Pancreas (tissue), 10 donors: ENCODE results near the gene CLDN7. TPM values are rescaled to one million over a fixed set of nuclear protein-coding genes. Genes with fewer than 3 reads are reported as not detected.
A peak's percentile ranks its signal among the peaks of the same experiment; 100 is the strongest.

Experiments used
- ATAC-seq, 4 donors: fragments of 200-7000 bp; cut with Tn5 transposase; one replicate each; pipeline versions ENCODE4 v1.8.0 to v1.9.1; 2020; ENCODE audit warnings: mild to moderate bottlenecking in 4 of 4, moderate library complexity in 4 of 4
- DNase-seq, 6 donors: peaks; one replicate each; pipeline ENCODE4 v3.0.0-alpha.2; 2020
- FAIRE-seq: peaks from 2 replicates; lab custom pipeline; 2012; peaks lifted over from hg19 to GRCh38; lab: Jason Lieb, UNC
- H3K27ac ChIP-seq, 4 donors: fragments of 200-600 bp; sonication (generic); 1 replicate in 3 of 4; 2 replicates in 1 of 4; pipeline versions ENCODE4 v1.5.0 to v1.8.0; 2020
- H3K27me3 ChIP-seq, 4 donors: fragments of 200-600 bp; one replicate each; pipeline ENCODE4 v1.8.0; 2021
- H3K36me3 ChIP-seq, 3 donors: fragments of 200-600 bp; sonication (generic) in 1 of 3; one replicate each; pipeline versions ENCODE4 v1.5.0 to v1.8.0; 2020 to 2021
- H3K4me1 ChIP-seq, 3 donors: fragments of 200-600 bp; one replicate each; pipeline ENCODE4 v1.8.0; 2021
- H3K4me3 ChIP-seq, 4 donors: fragments of 200-600 bp; sonication (generic) in 2 of 4; one replicate each; pipeline versions ENCODE4 v1.5.0 to v1.8.0; 2020 to 2021
- H3K9me3 ChIP-seq, 4 donors: fragments of 200-600 bp; one replicate each; pipeline ENCODE4 v1.8.0; 2021
- whole genome bisulfite sequencing, 2 donors: extraction: QIAGEN DNeasy Blood & Tissue Kit; methylation state at CpG; one replicate each; pipeline ENCODE4 v1.1.7; 2013; 5-methylcytosine and 5-hydroxymethylcytosine counted together
- intact Hi-C, 3 donors: fragments of 100-400 bp; cut with DNase I; formaldehyde crosslinking; loops; one replicate each; pipeline versions ENCODE4 v1.11.1 to v1.14.2; 2022
- microRNA-seq, 2 donors: library from miRNA; unstranded; fragments of <30 nt; microRNA quantifications; one replicate each; pipeline versions ENCODE4 to v1.1.0, GENCODE V29; 2019 to 2020
- polyA plus RNA-seq, 2 donors: library from polyadenylated mRNA; stranded (reverse); fragments of 200-250 nt; gene quantifications; one replicate each; pipeline ENCODE4 v1.2.3, GENCODE V29; 2013
- total RNA-seq, 6 donors: library from RNA; stranded (reverse); fragmentation: NEBNext Ultra II Directional in 4 of 6; extraction: Animal tissue kit (Norgen Biotek cat#: 25700) in 4 of 6; gene quantifications; one replicate each; pipeline versions ENCODE4 v1.2.1 to v1.2.4, GENCODE V29; 2021 to 2023
- TF ChIP-seq, protein P1 (sequence below), 4 donors: fragments of 200-600 bp; sonication (generic) in 3 of 4; IDR thresholded peaks; one replicate each; pipeline versions ENCODE4 v1.5.0 to v1.8.0; 2021; ENCODE audit warnings: antibody characterized with exemption in 4 of 4
- donor health status: healthy with polysubstance abuse.
- donor health status: DM: no; HTN: no; CAD: no; lungs with moderate emphysema.
- donor health status: DM: no; HTN: no; CAD: no.
- donor health status: control.
- donor health status: control.
- donor health status: Bipolar disorder and iron deficiency.
- donor health status: DM: yes; HTN: yes; CAD: no.
- donor health status: DM: no; HTN: no; CAD: no.
- donor health status: DM: no; HTN: no; CAD: no.
- donor health status: DM: yes; HTN: yes; CAD: no.

Gene CLDN7
- total and polyA plus RNA-seq, 8 donors: 49.1 to 89.7 (median 62.4) TPM

DNA sequence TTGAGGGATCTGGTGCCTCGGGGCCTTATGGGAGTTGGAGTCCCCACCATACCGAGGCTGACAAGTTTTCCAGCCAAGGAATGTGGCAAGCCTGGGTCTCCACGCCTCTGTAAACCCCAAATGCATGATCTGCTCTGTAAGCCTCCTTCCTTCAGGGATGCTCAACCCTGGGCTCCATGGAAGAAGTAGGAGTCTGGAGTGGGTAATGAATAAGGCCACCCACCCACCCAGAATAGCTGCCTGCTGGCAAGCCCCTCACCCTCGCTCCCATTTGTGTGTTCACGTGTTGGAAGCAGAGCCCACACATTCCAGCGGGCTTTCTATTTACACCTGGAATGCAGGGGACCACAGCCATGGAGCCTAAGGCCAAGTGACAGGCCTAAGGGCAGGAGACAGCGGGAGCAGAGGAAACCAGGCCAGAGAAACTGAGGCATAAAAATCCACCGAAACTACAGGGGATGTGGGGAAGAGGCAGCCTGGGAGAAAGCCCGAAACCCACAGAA lies 47.1 kb downstream of the CLDN7 start:
- H3K4me3 ChIP-seq: peak overlapping the region in 1 of 4 donors; percentile 48
- TF ChIP-seq, protein P1, sequence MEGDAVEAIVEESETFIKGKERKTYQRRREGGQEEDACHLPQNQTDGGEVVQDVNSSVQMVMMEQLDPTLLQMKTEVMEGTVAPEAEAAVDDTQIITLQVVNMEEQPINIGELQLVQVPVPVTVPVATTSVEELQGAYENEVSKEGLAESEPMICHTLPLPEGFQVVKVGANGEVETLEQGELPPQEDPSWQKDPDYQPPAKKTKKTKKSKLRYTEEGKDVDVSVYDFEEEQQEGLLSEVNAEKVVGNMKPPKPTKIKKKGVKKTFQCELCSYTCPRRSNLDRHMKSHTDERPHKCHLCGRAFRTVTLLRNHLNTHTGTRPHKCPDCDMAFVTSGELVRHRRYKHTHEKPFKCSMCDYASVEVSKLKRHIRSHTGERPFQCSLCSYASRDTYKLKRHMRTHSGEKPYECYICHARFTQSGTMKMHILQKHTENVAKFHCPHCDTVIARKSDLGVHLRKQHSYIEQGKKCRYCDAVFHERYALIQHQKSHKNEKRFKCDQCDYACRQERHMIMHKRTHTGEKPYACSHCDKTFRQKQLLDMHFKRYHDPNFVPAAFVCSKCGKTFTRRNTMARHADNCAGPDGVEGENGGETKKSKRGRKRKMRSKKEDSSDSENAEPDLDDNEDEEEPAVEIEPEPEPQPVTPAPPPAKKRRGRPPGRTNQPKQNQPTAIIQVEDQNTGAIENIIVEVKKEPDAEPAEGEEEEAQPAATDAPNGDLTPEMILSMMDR (IDR thresholded peaks at IDR 0.05): peak in 1 of 4 donors; percentile 2
- H3K4me1 ChIP-seq: peaks cover 0 to 5% (median 0%) of the 10 kb centered on the region in 3 donors
- WGBS, 2 donors: 31 to 36% methylated on average over 9 of the region's 9 CpGs
- H3K27ac ChIP-seq: peak overlapping the region in 1 of 4 donors; percentile 35
- H3K27me3 ChIP-seq: no peaks in the 10 kb centered on the region
- no peak for DNase-seq
- no peak for FAIRE-seq
- H3K9me3 ChIP-seq: no peaks in the 10 kb centered on the region
- H3K36me3 ChIP-seq: no peaks in the 10 kb centered on the region
- ATAC-seq: no peak
- intact Hi-C loops: no loop called here

DNA sequence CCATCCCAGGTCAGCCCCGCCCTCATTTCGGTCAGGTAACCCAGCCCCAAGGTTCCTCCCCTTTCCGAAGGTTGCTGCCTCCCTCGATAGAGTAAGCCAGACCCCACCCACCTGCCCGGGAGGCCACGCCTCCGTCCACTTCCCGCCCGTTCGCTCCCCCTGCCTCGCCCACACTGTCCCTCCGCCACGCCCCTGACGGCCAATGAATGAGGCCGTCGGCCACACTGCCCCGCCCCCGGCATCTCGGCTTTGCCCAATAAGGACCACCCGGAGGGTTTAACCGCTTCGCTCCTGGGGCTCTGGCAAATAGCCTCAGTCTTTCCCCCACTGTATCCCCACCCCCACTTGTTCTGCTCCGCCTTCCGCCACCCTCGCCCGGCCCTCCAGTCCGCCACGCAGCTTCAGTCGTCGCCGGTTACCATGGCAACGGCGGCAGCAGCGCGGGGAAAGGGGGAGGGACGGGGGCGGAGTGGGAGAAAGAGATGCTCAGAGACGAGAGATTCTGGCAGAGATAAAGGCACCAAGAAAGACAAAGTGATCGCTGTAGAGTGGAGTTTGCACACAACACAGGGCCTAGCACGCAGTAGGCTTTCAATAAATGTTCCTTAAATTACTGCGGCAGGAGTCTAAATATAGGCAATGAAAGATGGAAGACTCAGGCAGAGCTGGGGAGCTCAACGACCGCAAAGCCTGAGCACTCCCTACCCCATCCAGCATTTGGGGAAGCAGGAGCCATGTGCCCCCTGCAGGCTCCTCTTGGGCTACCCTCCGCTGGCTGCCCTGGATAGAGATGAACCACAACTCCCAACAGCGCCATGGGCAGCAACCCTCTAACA lies 47.8 kb downstream of the CLDN7 start:
- peaks cover 0 to 5% (median 0%) of the 10 kb centered on the region in 3 donors for H3K4me1 ChIP-seq
- H3K36me3 ChIP-seq: no peaks in the 10 kb centered on the region
- whole genome bisulfite sequencing, 2 donors: 1% methylated on average over 45 of the region's 45 CpGs
- peak overlapping the region in 3 of 4 donors; percentile 20 to 48 (median 29) for H3K4me3 ChIP-seq
- TF ChIP-seq, protein P1 (IDR thresholded peaks at IDR 0.05): peak in 2 of 4 donors; percentile 15 to 37
- FAIRE-seq (peak; percentile 80), DNase-seq (peak; percentile 96 to 99 (median 98)), ATAC-seq (peak; percentile 86 to 90 (median 88))
- intact Hi-C loops: no loop called here
- H3K27me3 ChIP-seq: no peaks in the 10 kb centered on the region
- H3K27ac ChIP-seq: peak overlapping the region; percentile 35 to 68 (median 50)
- H3K9me3 ChIP-seq: no peaks in the 10 kb centered on the region

DNA sequence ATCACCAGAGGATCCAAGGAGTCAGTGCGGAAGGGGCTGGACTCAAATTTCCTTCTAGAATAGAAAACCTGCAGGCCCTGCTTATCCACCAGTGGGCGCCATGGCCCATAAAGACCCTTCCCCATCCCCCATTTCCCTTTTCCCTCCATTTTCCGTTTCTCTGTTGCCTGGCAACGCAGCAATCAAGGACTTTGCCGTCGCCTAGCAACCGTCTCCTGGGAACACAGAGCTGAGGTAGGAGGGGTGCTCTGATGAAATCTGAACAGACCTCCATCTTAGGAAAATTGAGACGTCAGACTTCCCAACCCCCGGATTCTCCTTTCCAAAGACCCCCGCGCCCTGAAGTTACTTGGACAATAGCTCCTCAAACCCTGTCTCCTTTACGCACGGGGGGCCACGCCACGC lies 48.4 kb downstream of the CLDN7 start:
- Histone ChIP-seq H3K4me3 (peak overlapping the region in 3 of 4 donors; percentile 20 to 48 (median 29)), H3K27me3 (no peaks in the 10 kb centered on the region), H3K36me3 (no peaks in the 10 kb centered on the region), H3K27ac (peak overlapping the region in 2 of 4 donors; percentile 35 to 68), H3K4me1 (no peaks in the 10 kb centered on the region), H3K9me3 (no peaks in the 10 kb centered on the region)
- intact Hi-C loops: no loop called here
- FAIRE-seq (no peak), ATAC-seq (peak; percentile 19 to 48 (median 32)), DNase-seq (peak; percentile 79 to 88 (median 86))
- WGBS, 2 donors: 2 to 4% methylated on average over 14 to 15 of the region's 15 CpGs
- TF ChIP-seq, protein P1 (IDR thresholded peaks at IDR 0.05): peak in 1 of 4 donors; percentile 16

DNA sequence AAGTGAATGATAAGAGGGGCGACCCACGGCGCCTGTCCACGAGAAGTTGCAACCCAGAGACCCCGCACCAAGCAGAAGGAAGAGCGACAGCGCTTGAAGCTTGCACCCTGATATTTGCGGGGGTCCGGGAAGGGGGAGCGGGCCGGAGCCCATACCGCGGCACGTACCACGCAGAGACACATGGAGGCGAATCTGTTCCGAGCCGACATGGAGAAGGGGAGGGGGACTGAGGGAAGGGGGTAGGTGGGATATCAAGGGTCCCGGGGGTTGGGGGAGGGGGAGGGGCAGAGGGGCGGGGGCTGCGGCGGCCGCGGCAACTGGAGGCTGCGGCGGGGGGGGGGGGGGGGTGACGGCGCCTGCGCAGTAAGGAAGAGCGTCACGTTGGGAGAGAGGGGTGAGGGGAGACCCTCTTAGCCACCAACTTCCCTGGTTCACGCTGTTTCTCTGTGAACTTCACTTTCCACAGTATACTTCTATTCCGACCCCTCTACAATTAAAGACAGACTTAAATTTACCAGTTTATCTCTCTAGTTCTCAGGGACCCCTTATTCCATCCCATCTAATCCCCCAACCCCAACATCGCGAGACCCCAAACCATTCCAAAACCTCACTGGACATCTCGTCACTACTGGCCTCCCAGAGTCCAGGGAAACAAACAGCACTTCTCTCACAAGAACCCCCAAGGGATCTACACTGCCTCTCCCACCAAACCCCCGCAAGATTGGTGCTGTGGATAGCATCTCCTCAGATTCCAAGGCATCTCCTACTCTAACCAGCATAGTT lies 50.6 kb downstream of the CLDN7 start:
- 22 to 24% methylated on average over 22 to 33 of the region's 37 CpGs for WGBS, 2 donors
- Histone ChIP-seq H3K27ac (no peak overlapping the region), H3K4me1 (no peaks in the 10 kb centered on the region), H3K27me3 (no peaks in the 10 kb centered on the region), H3K36me3 (no peaks in the 10 kb centered on the region), H3K4me3 (no peak overlapping the region), H3K9me3 (no peaks in the 10 kb centered on the region)
- TF ChIP-seq, protein P1 (IDR thresholded peaks at IDR 0.05): no peak
- intact Hi-C loops: no loop called here
- FAIRE-seq: no peak
- ATAC-seq: no peak
- peak in 3 of 6 donors; percentile 3 to 13 (median 12) for DNase-seq

Small RNA genes lying within 50 kb of the gene (microRNA-seq; reads per million reads assigned to microRNA genes)
- gene MIR324: 422 to 770 reads per million in 2 donors

Other genes starting within 250 kb of the CLDN7 start
Only the 30 nearest of the 35 such genes appear.
- gene SLC16A11, start 218.4 kb downstream of the CLDN7 start, total RNA-seq: 1 to 10 TPM in 5 of 6 donors, under 1 TPM in 1; 0.61 to 4.3 (median 2.6) TPM
- gene SLC16A11, start 218.4 kb downstream of the CLDN7 start, polyA plus RNA-seq: 10 to 100 TPM in 1 of 2 donors, 1 to 10 TPM in 1; 7.5 to 17.3 TPM
- gene CLEC10A, start 182.2 kb downstream of the CLDN7 start, total RNA-seq: 1 to 10 TPM in 3 of 6 donors, under 1 TPM in 2, not detected in 1; 0.28 to 3.6 (median 2.6) TPM
- 1 to 10 TPM in 1 of 2 donors, under 1 TPM in 1; 0.80 to 1.3 TPM for gene CLEC10A, start 182.2 kb downstream of the CLDN7 start, polyA plus RNA-seq
- gene ASGR2, start 147.7 kb downstream of the CLDN7 start, total RNA-seq: under 1 TPM in 4 of 6 donors, not detected in 2; 0.29 to 0.63 (median 0.36) TPM
- under 1 TPM; 0.46 to 0.80 TPM for gene ASGR2, start 147.7 kb downstream of the CLDN7 start, polyA plus RNA-seq
- gene ASGR1, start 83.1 kb downstream of the CLDN7 start, total RNA-seq: under 1 TPM in 5 of 6 donors, not detected in 1; 0.28 to 0.75 (median 0.47) TPM
- gene ASGR1, start 83.1 kb downstream of the CLDN7 start, polyA plus RNA-seq: 1 to 10 TPM; 1.2 to 2.6 TPM
- gene DLG4, start 42.6 kb downstream of the CLDN7 start, total RNA-seq: 10 to 100 TPM in 1 of 6 donors, 1 to 10 TPM in 5; 2.8 to 11.3 (median 5.0) TPM
- gene DLG4, start 42.6 kb downstream of the CLDN7 start, polyA plus RNA-seq: 10 to 100 TPM; 16.1 to 19.8 TPM
- 100 to 1,000 TPM; 447 to 715 (median 568) TPM for gene ACADVL, start 42.5 kb downstream of the CLDN7 start, total RNA-seq
- gene ACADVL, start 42.5 kb downstream of the CLDN7 start, polyA plus RNA-seq: 1,000 to 10,000 TPM; 2,446 to 3,251 TPM
- gene DVL2, start 28.0 kb downstream of the CLDN7 start, total RNA-seq: 10 to 100 TPM in 5 of 6 donors, 1 to 10 TPM in 1; 9.6 to 26.9 (median 13.7) TPM
- 10 to 100 TPM; 17.6 to 26.4 TPM for gene DVL2, start 28.0 kb downstream of the CLDN7 start, polyA plus RNA-seq
- 10 to 100 TPM in 4 of 6 donors, 1 to 10 TPM in 2; 7.0 to 19.8 (median 11.4) TPM for gene PHF23, start 23.0 kb downstream of the CLDN7 start, total RNA-seq
- gene PHF23, start 23.0 kb downstream of the CLDN7 start, polyA plus RNA-seq: 10 to 100 TPM; 11.4 to 23.3 TPM
- 100 to 1,000 TPM; 231 to 346 (median 294) TPM for gene GABARAP, start 20.0 kb downstream of the CLDN7 start, total RNA-seq
- gene GABARAP, start 20.0 kb downstream of the CLDN7 start, polyA plus RNA-seq: 100 to 1,000 TPM; 520 to 639 TPM
- 10 to 100 TPM; 42.0 to 75.2 (median 53.8) TPM for gene CTDNEP1, start 10.7 kb downstream of the CLDN7 start, total RNA-seq
- 10 to 100 TPM; 47.4 to 67.9 TPM for gene CTDNEP1, start 10.7 kb downstream of the CLDN7 start, polyA plus RNA-seq
- 10 to 100 TPM; 11.7 to 27.1 (median 19.5) TPM for gene ELP5, start 10.3 kb downstream of the CLDN7 start, total RNA-seq
- 10 to 100 TPM; 14.1 to 41.1 TPM for gene ELP5, start 10.3 kb downstream of the CLDN7 start, polyA plus RNA-seq
- gene SLC2A4, start 19.2 kb upstream of the CLDN7 start, total RNA-seq: under 1 TPM; 0.16 to 0.95 (median 0.37) TPM
- 1 to 10 TPM; 1.0 to 1.8 TPM for gene SLC2A4, start 19.2 kb upstream of the CLDN7 start, polyA plus RNA-seq
- under 1 TPM; 0.12 to 0.59 (median 0.29) TPM for gene YBX2, start 32.2 kb upstream of the CLDN7 start, total RNA-seq
- 1 to 10 TPM; 1.2 TPM for gene YBX2, start 32.2 kb upstream of the CLDN7 start, polyA plus RNA-seq
- gene EIF5A, start 45.1 kb upstream of the CLDN7 start, total RNA-seq: 100 to 1,000 TPM; 104 to 220 (median 187) TPM
- 100 to 1,000 TPM; 167 to 205 TPM for gene EIF5A, start 45.1 kb upstream of the CLDN7 start, polyA plus RNA-seq
- 10 to 100 TPM; 22.1 to 33.5 (median 27.6) TPM for gene GPS2, start 52.9 kb upstream of the CLDN7 start, total RNA-seq
- 100 to 1,000 TPM in 1 of 2 donors, 10 to 100 TPM in 1; 68.9 to 101 TPM for gene GPS2, start 52.9 kb upstream of the CLDN7 start, polyA plus RNA-seq
- gene NEURL4, start 66.9 kb upstream of the CLDN7 start, total RNA-seq: 10 to 100 TPM; 12.6 to 27.1 (median 15.4) TPM
- 10 to 100 TPM; 49.0 to 72.1 TPM for gene NEURL4, start 66.9 kb upstream of the CLDN7 start, polyA plus RNA-seq
- 1 to 10 TPM; 1.6 to 5.6 (median 3.0) TPM for gene ACAP1, start 74.1 kb upstream of the CLDN7 start, total RNA-seq
- gene ACAP1, start 74.1 kb upstream of the CLDN7 start, polyA plus RNA-seq: 1 to 10 TPM; 2.9 to 4.4 TPM
- 1 to 10 TPM; 3.4 to 6.6 (median 4.3) TPM for gene KCTD11, start 89.7 kb upstream of the CLDN7 start, total RNA-seq
- gene KCTD11, start 89.7 kb upstream of the CLDN7 start, polyA plus RNA-seq: 1 to 10 TPM; 7.2 TPM
- not detected for gene TMEM95, start 92.7 kb upstream of the CLDN7 start, total RNA-seq
- gene TMEM95, start 92.7 kb upstream of the CLDN7 start, polyA plus RNA-seq: not detected
- 1 to 10 TPM; 4.9 to 9.0 (median 5.7) TPM for gene TNK1, start 118.6 kb upstream of the CLDN7 start, total RNA-seq
- gene TNK1, start 118.6 kb upstream of the CLDN7 start, polyA plus RNA-seq: 10 to 100 TPM; 10.8 to 13.8 TPM
- gene PLSCR3, start 132.0 kb upstream of the CLDN7 start, total RNA-seq: 10 to 100 TPM in 2 of 6 donors, 1 to 10 TPM in 4; 6.5 to 15.6 (median 9.0) TPM
- gene PLSCR3, start 132.0 kb upstream of the CLDN7 start, polyA plus RNA-seq: 10 to 100 TPM; 14.0 to 20.1 TPM
- gene TMEM256, start 141.6 kb upstream of the CLDN7 start, total RNA-seq: 10 to 100 TPM; 32.8 to 53.5 (median 43.1) TPM
- gene TMEM256, start 141.6 kb upstream of the CLDN7 start, polyA plus RNA-seq: 100 to 1,000 TPM in 1 of 2 donors, 10 to 100 TPM in 1; 88.3 to 119 TPM
- gene NLGN2, start 145.4 kb upstream of the CLDN7 start, total RNA-seq: 1 to 10 TPM; 2.9 to 8.4 (median 4.5) TPM
- 10 to 100 TPM in 1 of 2 donors, 1 to 10 TPM in 1; 7.4 to 13.7 TPM for gene NLGN2, start 145.4 kb upstream of the CLDN7 start, polyA plus RNA-seq
- gene SPEM1, start 157.8 kb upstream of the CLDN7 start, total RNA-seq: not detected
- gene SPEM1, start 157.8 kb upstream of the CLDN7 start, polyA plus RNA-seq: not detected
- gene SPEM2, start 163.1 kb upstream of the CLDN7 start, total RNA-seq: not detected
- gene SPEM2, start 163.1 kb upstream of the CLDN7 start, polyA plus RNA-seq: not detected
- gene SPEM3, start 166.4 kb upstream of the CLDN7 start, total RNA-seq: not detected
- gene SPEM3, start 166.4 kb upstream of the CLDN7 start, polyA plus RNA-seq: not detected
- 1 to 10 TPM; 2.4 to 7.8 (median 3.6) TPM for gene TMEM102, start 173.0 kb upstream of the CLDN7 start, total RNA-seq
- gene TMEM102, start 173.0 kb upstream of the CLDN7 start, polyA plus RNA-seq: 1 to 10 TPM; 2.2 to 2.9 TPM
- 1 to 10 TPM in 1 of 6 donors, under 1 TPM in 5; 0.09 to 1.1 (median 0.31) TPM for gene FGF11, start 177.0 kb upstream of the CLDN7 start, total RNA-seq
- under 1 TPM; 0.61 to 0.65 TPM for gene FGF11, start 177.0 kb upstream of the CLDN7 start, polyA plus RNA-seq
- gene CHRNB1, start 182.6 kb upstream of the CLDN7 start, total RNA-seq: 10 to 100 TPM in 2 of 6 donors, 1 to 10 TPM in 4; 7.5 to 15.0 (median 8.7) TPM
- 10 to 100 TPM in 1 of 2 donors, 1 to 10 TPM in 1; 9.7 to 11.1 TPM for gene CHRNB1, start 182.6 kb upstream of the CLDN7 start, polyA plus RNA-seq
- gene ZBTB4, start 217.2 kb upstream of the CLDN7 start, total RNA-seq: 10 to 100 TPM; 20.3 to 30.2 (median 22.2) TPM
- gene ZBTB4, start 217.2 kb upstream of the CLDN7 start, polyA plus RNA-seq: 10 to 100 TPM; 17.3 to 19.2 TPM